GM19452 (cell line): ENCODE results near the gene MYO1D.
A peak's percentile ranks its signal among the peaks of the same experiment; 100 is the strongest.
"Not testable (repeated sequence)": the region's sequence is repeated elsewhere in the genome, so short reads cannot be mapped to it uniquely, and the experiment has no call there.

Experiments used
- ATAC-seq: cut with Tn5 transposase; IDR thresholded peaks from one replicate; pipeline ENCODE4 v1.9.1; 2021; ENCODE audit not compliant: unreplicated experiment

Gene MYO1D

GRCh38 chr17:32551186-32551955 lies 325.6 kb downstream of the MYO1D start:
- peak; percentile 72 for ATAC-seq

- ATAC-seq, result no peak
Measured at GRCh38 chr17:32549559-32549958, 327.4 kb downstream of the MYO1D start.

DNA sequence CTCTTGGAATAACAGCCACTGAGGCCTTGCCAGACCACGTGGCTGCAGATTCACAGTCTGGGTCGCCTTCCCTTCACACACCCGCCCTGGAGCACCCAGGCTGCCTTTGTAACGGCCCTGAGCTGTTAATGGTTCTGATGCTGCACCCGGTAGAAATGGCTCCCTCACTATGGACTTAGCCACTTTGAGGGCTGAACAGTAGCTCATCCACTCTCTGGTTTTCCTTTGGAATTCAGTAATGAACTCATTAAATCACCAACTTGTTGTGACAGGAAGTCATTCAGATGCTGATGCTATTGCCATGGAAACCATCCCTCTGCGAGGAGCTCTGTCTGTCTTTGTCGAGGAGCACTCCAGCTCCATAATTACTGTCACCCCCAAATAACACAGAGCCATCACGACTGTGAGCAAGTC lies 330.9 kb downstream of the MYO1D start:
- ATAC-seq, result no peak

- no peak for ATAC-seq
Measured at GRCh38 chr17:32542186-32542585, 334.7 kb downstream of the MYO1D start.

DNA sequence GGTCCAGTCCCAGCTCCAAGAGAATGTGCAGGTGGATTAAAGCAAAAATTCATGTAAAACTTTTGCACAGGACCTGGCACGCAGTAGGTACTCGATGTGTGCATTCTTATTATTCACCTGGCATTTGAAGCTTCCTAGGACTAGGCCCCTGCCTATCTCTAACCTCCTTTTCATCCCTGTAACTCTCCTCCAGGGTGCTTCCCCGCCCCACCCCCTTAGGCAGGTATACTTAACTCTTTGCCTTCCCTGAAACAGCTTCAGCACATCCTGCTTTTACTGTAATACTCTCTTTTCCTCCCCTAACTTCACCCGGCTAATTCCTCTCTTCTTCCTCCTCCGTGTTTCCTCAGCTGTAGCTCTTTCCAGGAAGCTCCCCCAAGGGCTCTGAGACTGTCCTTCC lies 335.3 kb downstream of the MYO1D start:
- no peak for ATAC-seq

DNA sequence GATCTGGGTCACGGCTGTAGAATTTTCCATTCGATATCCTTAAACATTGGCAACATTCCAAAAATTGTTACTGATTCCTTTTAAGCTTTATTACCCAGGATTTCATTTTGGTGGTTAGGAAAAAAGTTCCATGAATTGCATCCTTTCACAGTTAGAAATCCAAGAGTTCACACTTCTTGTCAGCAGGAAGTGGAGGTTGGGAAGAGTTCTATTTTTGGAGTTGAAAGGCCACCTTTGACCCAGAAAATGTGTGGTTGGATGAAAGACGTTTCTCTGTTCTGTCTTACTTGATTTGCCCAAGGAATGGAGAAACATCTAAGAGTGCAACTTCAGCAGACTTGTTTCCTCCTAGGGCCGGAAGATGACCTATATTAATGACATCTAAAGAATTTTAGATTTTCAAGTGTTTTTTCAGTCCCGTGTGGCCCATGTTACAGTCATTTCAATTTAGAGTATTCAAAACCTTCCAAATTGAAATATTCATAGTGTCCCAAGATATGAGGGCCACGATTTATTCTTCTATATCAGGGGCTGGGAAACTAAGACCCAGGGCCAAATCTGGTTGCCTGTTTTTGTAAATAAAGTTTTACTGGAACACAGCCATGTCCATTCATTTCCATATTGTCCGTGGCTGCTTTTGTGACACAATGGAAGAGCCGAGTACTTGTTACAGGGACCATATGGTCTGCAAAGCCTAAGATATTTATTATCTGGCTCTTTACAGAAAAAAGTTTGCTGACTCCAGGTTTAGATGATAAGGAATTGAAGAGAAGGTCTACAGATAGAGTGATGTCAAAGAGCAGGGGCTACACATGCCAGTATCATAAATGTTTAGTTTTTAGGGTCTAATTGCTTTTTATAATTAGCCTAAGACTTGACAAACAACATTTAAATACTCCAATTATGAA lies 339.9 kb downstream of the MYO1D start:
- ATAC-seq, result no peak

- ATAC-seq, result no peak
Measured at GRCh38 chr17:32533296-32533695, 343.6 kb downstream of the MYO1D start.

- ATAC-seq, result no peak
Measured at GRCh38 chr17:32529604-32530003, 347.3 kb downstream of the MYO1D start.

GRCh38 chr17:32528825-32529224 lies 348.1 kb downstream of the MYO1D start:
- no peak for ATAC-seq

GRCh38 chr17:32527146-32527545 lies 349.8 kb downstream of the MYO1D start:
- no peak for ATAC-seq

- no peak for ATAC-seq
Measured at GRCh38 chr17:32525122-32525521, 351.8 kb downstream of the MYO1D start.

- not testable (repeated sequence) for ATAC-seq
Measured at GRCh38 chr17:32524553-32524880, 352.4 kb downstream of the MYO1D start.

GRCh38 chr17:32523827-32524552 lies 352.9 kb downstream of the MYO1D start:
- peak; percentile 58 for ATAC-seq

GRCh38 chr17:32523017-32523680 lies 353.8 kb downstream of the MYO1D start:
- ATAC-seq, result peak; percentile 37

DNA sequence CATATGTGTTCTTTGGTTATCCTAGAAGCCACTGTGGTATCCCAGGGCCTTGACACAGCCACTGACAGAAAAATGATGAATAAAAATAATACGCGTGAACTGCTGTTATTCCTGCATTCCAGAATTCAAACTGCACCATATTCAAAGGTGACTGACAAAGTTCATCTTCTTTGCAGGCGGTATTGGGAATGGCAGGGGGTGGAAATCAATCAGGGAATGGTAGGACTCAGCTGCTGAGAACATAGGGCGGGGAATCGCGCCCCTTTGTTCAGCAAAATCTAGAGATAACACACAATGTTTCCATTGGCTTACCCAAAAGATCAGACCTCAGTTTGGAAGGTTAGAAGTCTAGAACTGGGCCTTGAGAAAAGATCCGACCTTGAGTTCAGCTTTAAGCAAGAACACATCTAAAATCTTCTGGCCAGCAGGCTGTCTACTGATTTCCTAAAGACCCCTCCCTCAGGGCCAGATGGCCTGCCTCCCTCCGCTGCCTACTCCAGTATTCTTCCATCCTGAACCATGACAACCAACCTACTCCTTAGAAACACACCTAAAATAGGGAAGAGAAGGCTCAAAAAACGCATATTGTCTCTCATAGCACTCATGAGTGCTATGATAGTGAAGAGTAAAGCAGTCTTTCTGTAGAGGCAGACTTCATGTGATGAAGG lies 356.1 kb downstream of the MYO1D start:
- ATAC-seq, result no peak

DNA sequence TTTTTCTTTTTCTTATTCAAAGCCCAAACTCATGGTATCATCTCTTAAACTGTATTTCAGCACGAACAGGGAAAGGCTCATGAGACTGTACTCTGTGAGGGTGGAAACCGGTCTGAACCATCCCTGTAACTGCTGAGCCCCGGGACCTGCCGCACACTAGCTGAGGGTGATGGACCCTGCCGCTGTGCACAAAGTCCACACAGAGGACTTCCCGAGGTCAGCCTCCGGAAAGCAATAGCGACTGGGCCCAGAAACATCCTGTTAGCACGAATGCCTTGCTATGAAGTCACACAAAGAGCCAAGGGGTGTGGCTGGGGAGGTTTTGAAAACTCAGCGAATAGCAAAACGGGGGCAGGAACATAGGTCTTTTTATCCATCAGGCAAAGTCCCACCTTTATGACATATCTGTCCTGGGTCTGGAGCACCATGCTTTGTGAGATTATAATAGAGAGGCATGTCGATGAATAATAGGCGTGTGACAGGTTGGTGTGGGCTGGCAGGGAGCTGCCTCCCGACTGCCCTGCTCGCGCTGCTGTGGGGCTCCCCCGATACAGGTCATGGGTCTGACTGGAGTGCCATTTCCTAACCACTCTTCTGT lies 356.7 kb downstream of the MYO1D start:
- no peak for ATAC-seq

- no peak for ATAC-seq
Measured at GRCh38 chr17:32519228-32520103, 357.5 kb downstream of the MYO1D start.

- no peak for ATAC-seq
Measured at GRCh38 chr17:32518646-32519227, 358.2 kb downstream of the MYO1D start.

DNA sequence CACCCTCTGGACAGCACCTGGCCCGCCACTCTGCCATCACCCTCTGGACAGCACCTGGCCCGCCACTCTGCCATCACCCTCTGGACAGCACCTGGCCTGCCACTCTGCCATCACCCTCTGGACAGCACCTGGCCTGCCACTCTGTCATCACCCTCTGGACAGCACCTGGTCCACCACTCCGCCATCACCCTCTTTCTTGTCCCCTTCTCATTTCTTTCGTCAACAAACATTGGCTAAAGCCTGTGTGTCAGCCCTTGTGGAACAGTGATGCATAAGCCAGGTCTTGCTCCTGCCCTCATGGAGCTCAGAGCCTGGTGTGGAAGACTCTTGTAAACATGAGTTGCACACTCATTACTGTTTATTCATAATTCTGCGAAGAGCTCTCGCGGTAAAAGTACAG lies 358.9 kb downstream of the MYO1D start:
- ATAC-seq, result no peak
